Measurements from ENCODE around the gene CREBL2.

DNA sequence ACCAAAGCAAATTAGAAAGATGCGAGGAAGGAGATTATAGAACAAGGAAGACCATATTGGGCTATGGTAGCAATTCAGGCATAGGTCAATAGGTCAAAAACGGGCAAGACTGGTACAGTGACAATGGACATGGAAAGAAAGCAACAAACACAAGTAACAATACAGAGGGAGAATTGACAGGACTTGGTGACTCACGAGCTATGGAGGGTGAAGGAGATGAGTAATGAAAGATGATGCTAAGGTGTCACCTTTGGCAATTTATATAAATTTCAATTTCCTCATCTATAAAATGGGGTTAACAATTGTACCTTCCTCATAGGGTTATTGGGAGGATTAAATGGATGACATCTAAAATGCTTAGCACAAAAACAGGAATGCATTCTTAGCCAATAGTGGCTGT, 33.9 kb upstream of the CREBL2 start:
- TF ChIP-seq, protein P1, sequence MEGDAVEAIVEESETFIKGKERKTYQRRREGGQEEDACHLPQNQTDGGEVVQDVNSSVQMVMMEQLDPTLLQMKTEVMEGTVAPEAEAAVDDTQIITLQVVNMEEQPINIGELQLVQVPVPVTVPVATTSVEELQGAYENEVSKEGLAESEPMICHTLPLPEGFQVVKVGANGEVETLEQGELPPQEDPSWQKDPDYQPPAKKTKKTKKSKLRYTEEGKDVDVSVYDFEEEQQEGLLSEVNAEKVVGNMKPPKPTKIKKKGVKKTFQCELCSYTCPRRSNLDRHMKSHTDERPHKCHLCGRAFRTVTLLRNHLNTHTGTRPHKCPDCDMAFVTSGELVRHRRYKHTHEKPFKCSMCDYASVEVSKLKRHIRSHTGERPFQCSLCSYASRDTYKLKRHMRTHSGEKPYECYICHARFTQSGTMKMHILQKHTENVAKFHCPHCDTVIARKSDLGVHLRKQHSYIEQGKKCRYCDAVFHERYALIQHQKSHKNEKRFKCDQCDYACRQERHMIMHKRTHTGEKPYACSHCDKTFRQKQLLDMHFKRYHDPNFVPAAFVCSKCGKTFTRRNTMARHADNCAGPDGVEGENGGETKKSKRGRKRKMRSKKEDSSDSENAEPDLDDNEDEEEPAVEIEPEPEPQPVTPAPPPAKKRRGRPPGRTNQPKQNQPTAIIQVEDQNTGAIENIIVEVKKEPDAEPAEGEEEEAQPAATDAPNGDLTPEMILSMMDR (conservative IDR thresholded peaks at IDR 0.05; ENCODE audit: low read depth, low read length) = no peak
- no peak for TF ChIP-seq EZH2 (IDR thresholded peaks at IDR 0.05; ENCODE audit: borderline replicate concordance, low read depth, low read length, poor library complexity, severe bottlenecking)
